ENCODE measurements around the gene HNRNPA1.
A peak's percentile ranks its signal among the peaks of the same experiment; 100 is the strongest.
"Not testable (repeated sequence)": the region's sequence is repeated elsewhere in the genome, so short reads cannot be mapped to it uniquely, and the experiment has no call there.

The HNRNPA1 gene

GRCh38 chr12:54280468-54281260 lies at the start of gene HNRNPA1:
HNRNPA1 (plus strand) TSS chr12:54280726; CDS start chr12:54280808, 82 bp downstream.
- peak; percentile 99 for DNase-seq

- not testable (repeated sequence) for DNase-seq
Observed at GRCh38 chr12:54231269-54231668, 49.3 kb upstream of the HNRNPA1 start.

GRCh38 chr12:54232790-54233189 lies 47.7 kb upstream of the HNRNPA1 start:
- DNase-seq, result no peak

- no peak for DNase-seq
Observed at GRCh38 chr12:54238531-54238930, 42.0 kb upstream of the HNRNPA1 start.

DNA sequence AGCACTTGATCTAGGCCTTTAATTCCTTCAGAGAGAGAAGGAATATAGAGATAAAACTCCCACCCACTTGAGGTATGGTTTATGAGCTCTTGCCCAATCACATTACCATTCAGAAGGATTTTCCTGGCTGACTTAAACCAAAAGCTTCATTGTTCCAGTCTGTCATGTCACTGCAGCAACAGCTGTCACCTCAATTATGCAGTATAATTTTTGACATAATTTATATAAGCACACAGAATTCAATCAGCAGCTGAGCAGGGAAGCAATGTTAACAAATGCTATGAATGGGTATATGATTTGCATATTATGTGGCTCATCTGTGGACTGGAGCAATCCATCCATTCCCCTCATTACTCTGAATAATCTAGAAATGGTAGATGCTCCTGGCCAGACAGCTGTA lies 40.9 kb upstream of the HNRNPA1 start:
- DNase-seq, result no peak

DNA sequence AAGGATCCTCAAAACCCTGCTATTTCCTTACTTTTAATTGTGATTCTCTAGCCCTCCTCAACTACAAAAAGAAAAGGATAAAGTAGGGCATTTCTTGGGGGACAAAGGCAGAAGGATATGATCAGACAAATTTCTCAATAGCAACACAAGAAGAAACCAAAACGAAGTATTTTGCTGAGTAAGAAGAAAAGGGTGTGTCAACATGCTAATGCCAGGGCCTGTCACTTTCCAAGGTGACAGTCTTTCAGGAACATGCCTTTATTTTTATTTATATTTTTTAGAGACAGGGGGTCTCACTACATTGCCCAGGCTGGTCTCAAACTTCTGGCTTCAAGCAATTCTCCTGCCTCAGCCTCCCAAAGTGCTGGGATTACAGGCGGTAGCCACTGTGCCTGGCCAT lies 40.4 kb upstream of the HNRNPA1 start:
- no peak for DNase-seq

DNA sequence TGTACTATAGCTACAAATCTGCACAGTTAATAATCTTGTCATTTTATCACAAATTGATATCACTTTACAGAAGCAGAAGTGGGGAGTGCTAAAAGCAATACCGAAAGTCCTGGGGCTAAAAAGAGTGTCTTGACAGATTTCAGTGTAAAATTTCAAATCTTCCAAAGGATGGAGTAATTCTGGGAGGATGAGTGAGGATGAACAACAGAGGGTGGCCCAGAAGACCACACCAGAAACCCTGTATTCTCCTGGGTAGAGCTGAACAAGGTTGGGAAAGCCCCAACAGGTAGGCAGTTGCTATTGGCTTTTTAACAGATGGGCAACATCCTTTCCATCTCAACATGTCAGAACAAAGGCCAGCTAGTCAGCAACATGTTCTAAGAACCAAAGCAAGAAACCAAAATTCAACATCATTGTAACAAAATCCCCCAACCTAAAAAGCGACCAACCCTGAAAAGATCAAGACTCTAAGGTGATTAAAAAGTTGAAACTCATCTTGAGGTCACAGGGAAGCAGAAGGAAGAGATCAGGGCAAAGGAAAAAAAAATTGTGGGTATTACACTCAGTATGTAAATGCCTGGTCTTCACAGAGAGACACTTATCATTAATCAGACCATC lies 39.4 kb upstream of the HNRNPA1 start:
- DNase-seq, result no peak

DNA sequence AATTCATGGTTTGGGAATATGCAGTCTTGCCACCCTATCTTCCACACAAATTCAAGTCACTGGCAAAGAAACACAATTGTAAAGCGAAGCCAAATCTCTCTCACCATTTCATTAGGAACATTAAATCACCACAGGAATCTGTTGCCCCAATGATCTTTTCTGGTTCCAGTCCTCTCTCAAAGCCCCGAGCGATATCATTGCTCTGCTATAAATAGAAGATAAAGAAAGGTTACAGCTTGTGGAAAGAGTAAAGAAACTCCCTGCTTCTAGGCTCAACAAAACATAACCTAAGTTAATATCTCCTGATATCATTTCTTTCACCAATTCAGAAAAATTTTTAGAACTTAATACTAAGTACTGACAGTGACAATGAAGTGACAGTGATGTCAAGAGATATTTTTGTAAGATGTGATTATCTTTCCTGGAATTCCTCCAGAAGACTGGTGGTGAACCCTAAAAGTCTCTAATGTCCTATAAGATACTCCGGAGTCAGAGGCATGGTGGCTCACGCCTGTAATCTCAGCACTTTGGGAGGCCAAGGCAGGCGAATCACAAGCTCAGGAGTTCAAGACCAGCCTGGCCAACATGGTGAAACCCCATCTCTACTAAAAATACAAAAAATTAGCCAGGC lies 34.4 kb upstream of the HNRNPA1 start:
- DNase-seq, result no peak

DNA sequence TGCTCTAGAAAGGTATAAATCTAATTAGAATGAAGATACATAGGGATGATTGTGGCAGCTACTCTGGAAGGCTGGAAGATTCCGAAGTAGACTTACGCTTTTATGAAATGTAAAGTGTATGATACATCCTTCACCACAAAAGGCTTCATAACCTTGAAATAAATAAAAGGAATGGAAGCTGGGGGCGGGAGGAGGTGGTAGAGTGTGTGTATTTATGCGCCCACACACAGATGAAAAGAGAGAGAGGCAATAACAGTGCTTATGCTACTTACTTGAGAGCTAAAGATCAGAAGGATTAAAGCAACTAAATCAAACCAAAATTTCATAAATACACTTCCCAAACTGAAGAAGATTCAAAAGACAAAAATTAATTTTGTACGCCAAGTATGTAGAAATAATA lies 31.0 kb upstream of the HNRNPA1 start:
- DNase-seq, result no peak

GRCh38 chr12:54251667-54252284 lies 28.8 kb upstream of the HNRNPA1 start:
- DNase-seq, result peak; percentile 8 to 65

- no peak for DNase-seq
Observed at GRCh38 chr12:54253240-54253639, 27.3 kb upstream of the HNRNPA1 start.

GRCh38 chr12:54257332-54257731 lies 23.2 kb upstream of the HNRNPA1 start:
- no peak for DNase-seq

DNA sequence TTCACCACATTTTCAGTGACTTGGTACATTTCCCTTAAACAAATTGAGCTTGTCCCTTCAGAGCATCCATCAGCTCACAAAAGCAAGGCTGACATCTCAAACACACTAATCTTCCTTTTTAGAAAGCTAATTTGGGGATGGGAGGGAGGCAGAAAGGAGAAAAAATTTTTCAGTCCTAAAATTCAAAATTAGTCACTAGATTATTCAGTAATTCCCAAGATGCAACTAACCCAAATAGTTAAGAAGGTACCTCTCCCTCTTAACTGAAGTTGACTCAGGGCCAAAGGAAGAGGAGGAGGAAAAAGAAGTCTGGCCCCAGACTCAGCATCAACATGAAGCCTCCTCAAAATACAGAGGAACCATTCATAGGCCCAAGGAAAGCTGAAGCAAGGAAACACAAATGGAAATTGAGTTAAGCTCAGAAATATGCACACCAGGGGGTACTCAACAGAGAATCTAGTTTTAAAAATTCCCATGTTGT lies 22.3 kb upstream of the HNRNPA1 start:
- DNase-seq, result no peak

DNA sequence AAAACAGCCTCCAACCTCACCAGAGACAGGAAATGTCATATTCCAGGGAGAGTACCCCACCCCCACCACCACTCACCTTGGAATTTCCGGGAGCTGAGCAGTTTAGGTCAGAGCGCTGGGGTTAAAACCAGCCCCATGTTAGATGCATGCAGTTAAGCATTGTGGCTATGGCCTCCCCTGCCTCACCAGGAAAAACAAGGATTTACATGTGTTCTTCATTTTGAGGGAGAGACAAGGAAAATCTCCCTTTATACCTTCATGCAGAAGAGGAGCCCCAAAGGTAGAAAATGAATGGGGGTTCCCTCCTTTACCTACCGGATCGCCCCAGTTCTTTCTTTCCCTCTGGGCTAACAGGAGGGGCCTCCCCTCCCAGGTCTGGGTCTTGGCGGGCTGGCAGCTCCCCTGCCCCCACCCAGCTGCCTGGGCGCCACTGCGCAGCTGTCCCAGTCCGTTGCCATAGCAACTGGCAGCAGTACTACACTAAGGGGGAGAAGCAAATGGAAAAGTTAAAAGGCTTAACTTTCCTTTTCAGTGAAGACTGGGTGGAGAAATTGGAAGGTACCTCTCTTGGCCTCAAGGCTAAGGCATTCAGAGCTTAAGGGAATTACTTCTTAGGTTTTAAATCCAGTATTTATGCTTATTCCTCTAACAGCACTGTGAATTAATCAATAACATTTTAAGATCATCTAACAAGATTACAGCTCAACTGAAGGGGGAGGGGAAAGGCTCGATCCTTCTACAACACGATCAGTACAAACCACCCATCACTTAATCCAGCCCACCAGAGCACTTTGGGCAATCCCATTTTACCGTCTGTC lies 21.1 kb upstream of the HNRNPA1 start:
- peak; percentile 46 to 64 for DNase-seq

DNA sequence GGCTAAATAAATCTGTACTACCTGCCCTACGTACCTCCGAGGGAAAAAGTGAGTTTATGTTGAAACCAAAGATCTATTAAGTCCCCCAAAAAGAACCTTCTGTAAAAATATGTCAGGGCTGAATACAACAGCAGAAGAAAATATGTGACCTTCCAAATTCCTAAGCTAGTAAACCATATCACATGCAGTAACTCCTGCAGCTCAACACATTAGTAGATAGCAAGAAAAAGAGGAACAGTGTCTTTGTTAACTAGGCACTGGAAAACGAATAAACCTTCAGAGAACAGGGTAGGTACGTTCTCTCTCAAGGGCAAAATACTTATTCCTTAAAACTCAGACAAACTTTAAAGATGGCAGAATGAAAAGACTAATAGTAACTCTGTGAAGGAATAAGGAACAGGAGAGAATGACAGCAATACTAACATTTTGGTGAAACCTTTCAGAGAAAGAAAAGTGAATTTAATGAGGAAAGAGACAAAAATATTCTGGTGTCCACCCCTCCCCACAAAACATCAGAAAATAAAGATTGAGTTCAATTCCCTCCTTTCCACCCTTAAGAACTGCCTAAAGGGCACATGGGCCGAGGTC lies 18.6 kb upstream of the HNRNPA1 start:
- no peak for DNase-seq

GRCh38 chr12:54262403-54262925 lies 18.1 kb upstream of the HNRNPA1 start:
- DNase-seq, result no peak

- DNase-seq, result no peak
Observed at GRCh38 chr12:54265364-54265812, 15.1 kb upstream of the HNRNPA1 start.

DNA sequence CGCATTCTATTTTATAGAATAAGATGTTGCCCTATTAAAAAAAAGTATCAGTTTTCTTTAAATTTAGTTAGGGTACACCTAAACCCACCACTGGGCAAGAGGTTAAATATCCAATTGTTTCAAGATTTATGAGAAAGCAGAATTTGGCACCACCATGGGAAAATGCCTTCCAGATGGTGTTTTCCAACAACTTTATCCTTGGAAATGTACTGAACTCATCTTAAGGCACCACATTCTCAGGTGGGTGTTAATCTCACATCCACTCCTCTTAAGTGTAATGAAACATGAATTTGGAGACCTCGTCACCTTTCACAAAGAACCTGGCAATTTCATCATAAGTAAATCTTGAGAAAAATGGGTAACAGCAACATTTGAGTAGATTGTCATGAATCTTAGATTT lies 13.7 kb upstream of the HNRNPA1 start:
- DNase-seq, result no peak

DNA sequence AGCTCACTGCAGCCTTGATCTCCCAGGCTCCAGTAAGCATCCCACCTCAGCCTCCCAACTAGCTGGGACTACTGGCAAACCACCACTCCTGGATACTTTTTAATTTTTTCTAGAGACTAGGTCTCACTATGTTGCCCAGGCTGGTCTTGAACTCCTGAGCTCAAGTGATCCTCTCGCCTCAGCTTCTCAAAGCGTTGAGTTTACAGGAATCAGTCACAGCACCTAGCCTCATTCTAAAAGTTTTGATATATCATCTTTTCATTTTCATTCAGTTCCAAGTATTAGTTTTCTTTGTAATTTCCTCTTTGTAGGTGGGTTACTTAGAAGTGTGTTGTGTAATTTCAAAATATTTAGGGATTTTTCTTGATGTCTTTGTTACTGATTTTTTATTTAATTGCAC lies 10.2 kb upstream of the HNRNPA1 start:
- DNase-seq, result no peak

DNA sequence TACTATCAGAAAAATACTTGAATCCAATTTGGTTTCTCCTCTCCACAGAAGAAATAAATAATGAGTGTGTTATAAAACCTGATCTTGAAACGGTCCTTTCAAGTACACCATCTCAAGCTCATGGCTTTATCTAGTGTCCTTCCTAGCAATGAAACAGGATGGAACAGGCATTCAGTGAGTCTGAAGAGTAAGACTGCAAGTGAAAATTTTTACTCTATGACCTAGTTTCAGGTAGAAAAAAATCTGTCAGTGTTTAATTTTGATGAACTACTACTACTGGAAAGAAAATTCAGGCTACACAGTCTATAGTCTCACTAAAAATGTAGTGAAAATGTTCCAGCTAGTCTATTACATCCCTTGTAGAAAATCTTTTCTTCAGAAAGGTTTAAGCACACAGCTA lies 8.3 kb upstream of the HNRNPA1 start:
- no peak for DNase-seq

DNA sequence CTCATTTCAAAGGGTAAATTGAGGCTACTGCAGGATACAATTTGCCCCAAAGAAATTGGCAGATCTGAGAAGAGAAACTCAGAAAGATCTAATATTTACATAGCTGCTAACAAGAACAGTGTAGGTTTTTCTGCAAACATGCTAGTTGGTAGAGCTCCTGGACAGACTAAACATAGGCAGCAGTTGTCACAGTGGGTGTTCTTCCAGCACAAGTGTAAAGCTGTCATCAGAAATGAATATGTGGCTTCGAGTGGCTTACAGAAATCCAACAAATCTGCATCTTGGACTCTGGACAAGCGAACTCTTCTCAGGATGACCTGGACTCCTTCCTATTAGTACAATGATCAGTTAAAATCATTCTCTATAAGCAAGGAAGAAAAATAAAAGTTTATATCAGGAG lies 6.5 kb upstream of the HNRNPA1 start:
- DNase-seq, result no peak

DNA sequence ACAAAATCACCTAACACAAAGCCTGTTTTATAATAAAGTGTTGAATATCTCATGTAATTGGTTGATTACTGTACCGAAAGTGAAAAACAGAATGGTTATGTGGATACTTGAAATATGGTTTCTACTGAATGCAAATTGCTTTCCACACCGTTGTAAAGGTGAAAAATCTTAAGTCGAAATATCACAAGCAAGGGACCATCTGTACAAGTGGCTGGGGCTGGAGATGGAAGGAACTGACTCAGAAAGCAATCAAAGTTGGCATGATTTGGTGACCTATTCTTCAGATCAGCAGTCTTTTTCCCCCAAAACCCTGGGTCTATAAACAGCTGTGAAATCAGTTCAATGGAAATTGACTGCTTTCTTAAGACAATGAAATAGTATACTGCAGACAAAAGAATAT lies 4.2 kb upstream of the HNRNPA1 start:
- DNase-seq, result no peak

Measured in CD4-positive, alpha-beta T cell treated with Interferon alpha-2 for 1 hour (primary cell).